NCI-H2081 (cell line): ENCODE data around the gene FA2H.

Experiments
- DNase-seq, 2 experiments: peaks; one replicate each; lab custom pipeline; 2025; lab: John Stamatoyannopoulos, UW

The FA2H gene

GRCh38 chr16:74743668-74744299 is 30.8 kb downstream of the FA2H start:
- no peak for DNase-seq

GRCh38 chr16:74743045-74743667 is 31.5 kb downstream of the FA2H start:
- no peak for DNase-seq

GRCh38 chr16:74742051-74742481 is 32.6 kb downstream of the FA2H start:
- DNase-seq, result no peak

GRCh38 chr16:74740795-74741304 is 33.8 kb downstream of the FA2H start:
- no peak for DNase-seq

GRCh38 chr16:74739275-74739674 is 35.3 kb downstream of the FA2H start:
- DNase-seq, result no peak

- no peak for DNase-seq
These were observed 35.8 kb downstream of the FA2H start for GRCh38 chr16:74738816-74739215.

GRCh38 chr16:74738113-74738541 is 36.5 kb downstream of the FA2H start:
- no peak for DNase-seq

- no peak for DNase-seq
These were observed 37.1 kb downstream of the FA2H start for GRCh38 chr16:74737521-74737920.

GRCh38 chr16:74736531-74737157 is 38.0 kb downstream of the FA2H start:
- DNase-seq, result no peak

GRCh38 chr16:74735554-74735953 is 39.1 kb downstream of the FA2H start:
- no peak for DNase-seq

GRCh38 chr16:74735162-74735452 is 39.5 kb downstream of the FA2H start:
- no peak for DNase-seq

GRCh38 chr16:74734361-74735161 is 40.1 kb downstream of the FA2H start:
- no peak for DNase-seq

GRCh38 chr16:74732707-74733350 is 41.8 kb downstream of the FA2H start:
- DNase-seq, result no peak

- no peak for DNase-seq
These were observed 42.7 kb downstream of the FA2H start for GRCh38 chr16:74731853-74732477.

GRCh38 chr16:74729783-74730683 is 44.6 kb downstream of the FA2H start:
- no peak for DNase-seq

- DNase-seq, result no peak
These were observed 46.7 kb downstream of the FA2H start for GRCh38 chr16:74727903-74728302.

- no peak for DNase-seq
These were observed 47.9 kb downstream of the FA2H start for GRCh38 chr16:74726716-74727115.

- no peak for DNase-seq
These were observed 48.8 kb downstream of the FA2H start for GRCh38 chr16:74725651-74726455.

- no peak for DNase-seq
These were observed 49.6 kb downstream of the FA2H start for GRCh38 chr16:74724820-74725549.
